Naive thymus-derived CD4-positive, alpha-beta T cell (primary cell): Measurements from ENCODE around the gene EVL. TPM values are rescaled to one million over a fixed set of nuclear protein-coding genes. Genes with fewer than 3 reads are reported as not detected.

Experiments used
- ATAC-seq: fragments of 150-1000 bp; cut with Tn5 transposase; 2 replicates; pipeline ENCODE4 v1.10.0; 2021; ENCODE audit warnings: mild to moderate bottlenecking, moderate library complexity
- CTCF ChIA-PET: fragments of 350-600 bp; sonication (Branson Sonifier 250); formaldehyde crosslinking; loops from one replicate; lab custom pipeline; 2021; ENCODE audit warnings: antibody characterized with exemption; lab: Charles Lee
- POLR2A ChIA-PET: fragments of 350-600 bp; sonication (Branson Sonifier 250); formaldehyde crosslinking; loops from one replicate; lab custom pipeline; 2021; ENCODE audit warnings: antibody characterized with exemption, inconsistent platforms; lab: Charles Lee
- DNase-seq, 9 donors: peaks; one replicate each; pipeline versions ENCODE4 v3.0.0 to v3.0.0-alpha.2; 2020 to 2022; ENCODE audit warnings: mixed read lengths in 1 of 9
- H3K27ac ChIP-seq: one replicate; pipeline ENCODE4 v1.7.0; 2013; ENCODE audit warnings: mild to moderate bottlenecking, low read depth, low read length, moderate library complexity
- H3K27me3 ChIP-seq, 2 donors: one replicate each; pipeline ENCODE4 v1.7.0; 2013; ENCODE audit warnings: low read length in 2 of 2, mild to moderate bottlenecking in 2 of 2, moderate library complexity in 2 of 2; ENCODE audit not compliant: control insufficient read depth in 2 of 2, insufficient read depth in 2 of 2
- H3K36me3 ChIP-seq, 3 experiments: 1 replicate in 2 of 3; 2 replicates in 1 of 3; pipeline ENCODE4 v1.7.0; 2013; ENCODE audit warnings: low read length in 3 of 3, mild to moderate bottlenecking in 3 of 3, moderate library complexity in 1 of 3; ENCODE audit not compliant: insufficient read depth in 3 of 3, control insufficient read depth in 2 of 3
- H3K4me1 ChIP-seq, 2 donors: one replicate each; pipeline ENCODE4 v1.7.0; 2013; ENCODE audit warnings: low read length in 2 of 2, mild to moderate bottlenecking in 2 of 2, moderate library complexity in 1 of 2; ENCODE audit not compliant: control insufficient read depth in 2 of 2, insufficient read depth in 2 of 2
- H3K4me3 ChIP-seq: 2 replicates; pipeline ENCODE4 v1.7.0; 2013; ENCODE audit warnings: mild to moderate bottlenecking, low read length
- H3K9me3 ChIP-seq, 3 experiments: 1 replicate in 2 of 3; 2 replicates in 1 of 3; pipeline ENCODE4 v1.7.0; 2013; ENCODE audit warnings: low read length in 3 of 3; ENCODE audit not compliant: control insufficient read depth in 2 of 3
- H3K27ac Mint-ChIP-seq, 9 donors: one replicate each; pipeline ENCODE4 v1.8.0; 2020 to 2022; ENCODE audit warnings: mixed read lengths in 9 of 9, mild to moderate bottlenecking in 8 of 9, moderate library complexity in 5 of 9, inconsistent platforms in 2 of 9
- H3K27me3 Mint-ChIP-seq, 5 donors: one replicate each; pipeline ENCODE4 v1.8.0; 2021 to 2022; ENCODE audit warnings: mixed read lengths in 5 of 5, mild to moderate bottlenecking in 1 of 5
- H3K36me3 Mint-ChIP-seq, 5 donors: one replicate each; pipeline ENCODE4 v1.8.0; 2020 to 2022; ENCODE audit warnings: mixed read lengths in 5 of 5, mild to moderate bottlenecking in 3 of 5, inconsistent platforms in 1 of 5
- H3K4me1 Mint-ChIP-seq, 7 donors: one replicate each; pipeline ENCODE4 v1.8.0; 2020 to 2022; ENCODE audit warnings: mixed read lengths in 7 of 7, mild to moderate bottlenecking in 3 of 7, inconsistent platforms in 1 of 7
- H3K4me3 Mint-ChIP-seq, 10 donors: one replicate each; pipeline ENCODE4 v1.8.0; 2020 to 2022; ENCODE audit warnings: mild to moderate bottlenecking in 10 of 10, mixed read lengths in 10 of 10, moderate library complexity in 6 of 10, inconsistent platforms in 2 of 10
- H3K9me3 Mint-ChIP-seq, 11 donors: one replicate each; pipeline ENCODE4 v1.8.0; 2020 to 2022; ENCODE audit warnings: mixed read lengths in 11 of 11, mild to moderate bottlenecking in 4 of 11, inconsistent platforms in 1 of 11, moderate library complexity in 1 of 11
- intact Hi-C, 2 donors: fragments of 100-400 bp; cut with micrococcal nuclease; formaldehyde crosslinking; loops; one replicate each; pipeline ENCODE4 v1.15.1; 2023
- polyA plus RNA-seq, 2 donors: library from polyadenylated mRNA; unstranded; fragments of 300-500 nt; fragmentation: Illumina TruSeq; gene quantifications; one replicate each; pipeline ENCODE4 v1.2.3, GENCODE V29; 2021
- total RNA-seq, 6 experiments: library from RNA in 5 of 6; stranded (reverse) in 5 of 6; gene quantifications; 1 replicate in 5 of 6; 2 replicates in 1 of 6; pipeline ENCODE4 v1.2.3 and lab custom pipeline; 2021 to 2026

Gene EVL
- total and polyA plus RNA-seq, 7 experiments from 2014 or later: 163 to 1,469 (median 936) TPM

DNA sequence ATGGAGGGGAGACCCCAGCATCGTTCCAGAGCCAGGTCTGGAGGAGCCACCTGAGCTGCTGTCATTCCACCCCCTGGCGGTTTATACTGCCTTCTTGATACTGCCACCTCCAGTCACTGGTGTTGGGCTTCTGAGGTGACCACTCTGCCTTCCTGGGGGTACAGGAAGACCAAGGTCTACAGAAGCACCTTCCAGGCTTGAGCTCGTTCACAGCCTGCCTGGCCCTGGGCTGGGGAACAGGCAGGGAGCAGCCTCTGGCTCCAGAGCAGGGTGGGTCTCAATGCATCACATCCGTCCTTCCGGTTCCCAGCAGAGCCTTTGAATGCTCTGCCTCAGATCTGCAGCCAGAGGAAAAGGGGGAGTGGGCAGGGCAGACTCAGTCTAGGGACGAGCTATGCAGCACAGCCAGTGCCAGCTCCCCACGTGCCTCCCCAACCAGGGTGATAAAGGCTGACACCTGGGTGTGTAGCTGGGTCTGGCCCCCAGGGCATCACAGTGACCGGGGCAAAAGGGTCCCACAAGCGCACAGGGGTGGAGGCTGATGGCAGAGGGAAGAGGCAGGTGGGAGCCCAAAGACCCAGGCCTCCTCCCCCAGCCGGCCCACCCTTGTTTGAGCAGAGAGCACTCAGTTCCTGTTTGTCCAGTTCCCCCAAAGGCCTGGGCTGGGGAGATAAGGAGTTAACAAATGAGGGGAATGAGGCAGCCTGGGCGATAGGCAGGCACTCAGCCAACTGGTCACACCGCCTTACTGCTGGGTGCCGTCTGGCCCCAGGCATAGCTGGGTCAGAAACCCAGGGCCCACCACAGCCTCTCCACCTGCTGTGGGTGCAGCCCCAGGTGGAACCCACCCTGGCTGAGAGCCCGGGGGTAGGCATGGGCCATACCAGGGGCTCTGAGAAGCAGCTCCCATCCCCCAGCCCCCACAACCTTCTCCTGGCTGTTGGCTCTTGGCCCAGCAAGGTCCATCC, 77.1 kb downstream of the EVL start:
- DNase-seq (no peak), ATAC-seq (no peak)
- Mint-ChIP-seq H3K27me3 (no peaks in the 10 kb centered on the region), H3K36me3 (peaks cover 0 to 28% (median 12%) of the 10 kb centered on the region in 5 donors), H3K9me3 (peaks cover 0 to 5% (median 0%) of the 10 kb centered on the region in 11 donors), H3K4me3 (peak overlapping the region in 2 of 10 donors; percentile 11 to 34), H3K27ac (peak overlapping the region in 7 of 9 donors; percentile 14 to 77 (median 56)), H3K4me1 (peaks cover 4 to 28% (median 16%) of the 10 kb centered on the region in 7 donors)
- POLR2A ChIA-PET: interaction anchor here (0.6 to 1.1 kb wide), 4 partner anchors 11 to 48 kb away, joined by 3 to 4 read pairs (median 3); no protein-coding TSS in a partner anchor
- H3K4me1 ChIP-seq: peaks cover 0 to 5% of the 10 kb centered on the region in 2 donors
- H3K9me3 ChIP-seq: no peaks in the 10 kb centered on the region
- CTCF ChIA-PET: interaction anchor here (0.8 to 1.5 kb wide), 3 partner anchors 9 to 63 kb away, joined by 3 to 4 read pairs (median 3); no protein-coding TSS in a partner anchor
- no peak overlapping the region for H3K4me3 ChIP-seq
- intact Hi-C loops: no loop called here
- H3K36me3 ChIP-seq: peaks cover 17 to 75% (median 17%) of the 10 kb centered on the region in 3 experiments
- H3K27ac ChIP-seq: peak overlapping the region; percentile 7
- no peaks in the 10 kb centered on the region for H3K27me3 ChIP-seq

DNA sequence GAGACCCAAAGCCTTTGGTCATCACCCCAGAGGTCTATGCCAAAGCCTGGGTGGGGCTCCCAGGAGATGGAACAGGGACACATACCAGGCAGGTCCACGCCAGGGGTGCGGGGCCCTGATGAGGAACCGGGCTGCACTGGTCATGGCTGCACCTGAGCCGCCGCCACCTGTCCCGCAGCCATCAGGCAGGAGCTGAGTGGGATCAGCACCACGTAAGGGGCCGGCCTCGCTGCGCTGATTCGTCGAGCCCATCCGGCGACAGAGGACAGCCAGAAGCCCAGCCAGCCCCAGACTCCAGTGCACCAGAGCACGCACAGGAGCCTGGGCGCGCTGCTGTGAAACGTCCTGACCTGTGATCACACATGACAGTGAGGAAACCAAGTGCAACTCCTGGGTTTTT, 78.3 kb downstream of the EVL start:
- no peak overlapping the region for H3K4me3 Mint-ChIP-seq
- H3K27me3 ChIP-seq: no peaks in the 10 kb centered on the region
- intact Hi-C loops: no loop called here
- CTCF ChIA-PET: no interaction called here
- no peaks in the 10 kb centered on the region for H3K9me3 ChIP-seq
- peaks cover 0 to 8% (median 0%) of the 10 kb centered on the region in 11 donors for H3K9me3 Mint-ChIP-seq
- H3K27me3 Mint-ChIP-seq: no peaks in the 10 kb centered on the region
- peaks cover 0 to 19% (median 9%) of the 10 kb centered on the region in 5 donors for H3K36me3 Mint-ChIP-seq
- peaks cover 11 to 36% (median 23%) of the 10 kb centered on the region in 7 donors for H3K4me1 Mint-ChIP-seq
- DNase-seq (no peak), ATAC-seq (no peak)
- H3K27ac Mint-ChIP-seq: peak overlapping the region in 3 of 9 donors; percentile 38 to 72 (median 48)
- no peak overlapping the region for H3K27ac ChIP-seq
- H3K36me3 ChIP-seq: peaks cover 6 to 63% (median 8%) of the 10 kb centered on the region in 3 experiments
- H3K4me3 ChIP-seq: no peak overlapping the region
- POLR2A ChIA-PET: interaction anchor here (1.2 kb wide), 1 partner anchor 59 kb away, joined by 3 read pairs; no protein-coding TSS in a partner anchor
- H3K4me1 ChIP-seq: peaks cover 0 to 13% of the 10 kb centered on the region in 2 donors

DNA sequence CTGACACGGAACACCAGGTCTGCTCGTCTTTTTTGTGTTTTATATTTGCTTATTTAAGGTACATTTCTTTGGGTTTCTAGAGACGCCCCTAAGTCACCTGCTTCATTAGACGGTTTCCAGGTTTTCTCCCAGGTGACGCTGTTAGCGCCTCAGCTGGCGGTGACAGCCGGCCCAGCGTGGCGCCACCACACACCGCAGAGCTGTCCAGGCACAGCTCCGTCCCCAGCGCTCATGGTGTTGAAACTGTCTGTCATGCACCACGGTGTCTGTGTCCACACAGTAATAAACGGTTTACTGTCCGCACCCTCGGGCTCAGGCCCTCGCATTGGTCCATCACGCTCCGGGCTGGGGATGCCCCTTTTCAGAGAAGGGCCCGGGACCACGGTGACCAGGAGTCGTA, 78.7 kb downstream of the EVL start:
- no peak for ATAC-seq
- H3K27ac Mint-ChIP-seq: peak overlapping the region in 4 of 9 donors; percentile 29 to 48 (median 36)
- CTCF ChIA-PET: no interaction called here
- DNase-seq: no peak
- H3K4me1 Mint-ChIP-seq: peaks cover 12 to 36% (median 25%) of the 10 kb centered on the region in 7 donors
- H3K4me3 Mint-ChIP-seq: peak overlapping the region in 2 of 10 donors; percentile 9 to 25
- peaks cover 0 to 17% (median 8%) of the 10 kb centered on the region in 5 donors for H3K36me3 Mint-ChIP-seq
- peaks cover 2 to 59% (median 8%) of the 10 kb centered on the region in 3 experiments for H3K36me3 ChIP-seq
- intact Hi-C loops: no loop called here
- peaks cover 0 to 13% of the 10 kb centered on the region in 2 donors for H3K4me1 ChIP-seq
- H3K27ac ChIP-seq: no peak overlapping the region
- no peaks in the 10 kb centered on the region for H3K9me3 ChIP-seq
- no peaks in the 10 kb centered on the region for H3K27me3 ChIP-seq
- no peaks in the 10 kb centered on the region for H3K27me3 Mint-ChIP-seq
- H3K4me3 ChIP-seq: no peak overlapping the region
- peaks cover 0 to 12% (median 0%) of the 10 kb centered on the region in 11 donors for H3K9me3 Mint-ChIP-seq
- POLR2A ChIA-PET: interaction anchor here (1.2 kb wide), 1 partner anchor 59 kb away, joined by 3 read pairs; no protein-coding TSS in a partner anchor

DNA sequence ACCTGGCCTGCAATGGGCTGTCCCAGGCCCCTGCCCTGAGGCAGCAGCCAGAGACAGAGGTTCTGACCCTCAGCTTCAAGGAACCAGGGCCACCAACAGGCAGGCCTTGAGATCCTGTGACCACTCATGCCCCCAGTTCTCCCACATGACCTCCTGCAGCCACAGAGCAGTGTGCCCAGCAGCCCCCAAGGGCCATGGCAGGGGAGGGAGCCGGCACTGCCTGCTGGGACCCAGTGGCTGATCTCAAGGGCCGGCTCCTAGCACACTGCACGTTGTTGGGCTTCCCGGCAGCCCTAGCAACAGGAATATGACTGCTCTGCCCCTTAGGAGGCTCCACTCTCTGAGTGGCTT, 79.4 kb downstream of the EVL start:
- Histone ChIP-seq H3K9me3 (no peaks in the 10 kb centered on the region), H3K27ac (no peak overlapping the region), H3K4me3 (no peak overlapping the region), H3K27me3 (no peaks in the 10 kb centered on the region), H3K36me3 (peaks cover 0 to 52% (median 8%) of the 10 kb centered on the region in 3 experiments), H3K4me1 (peaks cover 0 to 13% of the 10 kb centered on the region in 2 donors)
- ChIA-PET POLR2A (no interaction called here), CTCF (no interaction called here)
- Mint-ChIP-seq H3K36me3 (peaks cover 0 to 16% (median 2%) of the 10 kb centered on the region in 5 donors), H3K4me3 (peak overlapping the region in 1 of 10 donors; percentile 13), H3K27me3 (no peaks in the 10 kb centered on the region), H3K9me3 (peaks cover 0 to 14% (median 0%) of the 10 kb centered on the region in 11 donors), H3K27ac (peak overlapping the region in 5 of 9 donors; percentile 3 to 83 (median 18)), H3K4me1 (peaks cover 12 to 30% (median 22%) of the 10 kb centered on the region in 7 donors)
- no peak for ATAC-seq
- intact Hi-C loops: no loop called here
- no peak for DNase-seq

DNA sequence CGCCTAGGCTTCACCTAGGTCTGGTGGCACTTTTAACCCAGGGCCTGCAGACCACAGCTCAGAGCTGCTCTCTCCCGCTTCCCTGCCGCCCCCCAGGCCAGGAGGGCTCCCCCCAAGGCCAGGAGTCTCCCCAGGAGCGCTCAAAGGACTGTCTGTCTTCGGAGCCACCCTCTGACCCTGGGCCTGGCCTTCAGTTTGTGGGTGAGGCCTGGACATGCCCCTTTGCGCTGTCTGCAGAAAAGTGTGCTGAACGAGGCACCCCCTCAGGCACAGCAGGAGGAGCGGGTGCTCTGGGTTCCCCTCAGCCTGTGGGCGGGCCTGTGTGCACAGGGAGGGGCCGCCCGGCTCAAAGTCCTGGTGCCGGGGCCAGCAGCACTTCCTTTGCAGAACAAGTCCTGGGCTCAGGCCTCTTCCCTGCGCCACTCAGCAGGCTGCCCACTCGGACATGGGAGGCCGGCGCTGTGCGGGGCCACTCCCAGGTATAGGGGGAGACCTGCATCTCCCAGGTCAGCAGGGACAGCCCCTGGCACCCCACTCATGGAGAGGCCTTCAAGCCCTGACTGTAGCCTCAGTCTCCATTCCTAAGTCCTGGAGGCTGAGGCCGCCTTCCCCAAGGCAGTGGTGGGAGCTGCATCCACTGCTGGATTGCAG, 79.9 kb downstream of the EVL start:
- Mint-ChIP-seq H3K4me1 (peaks cover 12 to 28% (median 22%) of the 10 kb centered on the region in 7 donors), H3K36me3 (peaks cover 0 to 13% (median 0%) of the 10 kb centered on the region in 5 donors), H3K27ac (peak overlapping the region in 8 of 9 donors; percentile 3 to 94 (median 84)), H3K4me3 (peak overlapping the region in 1 of 10 donors; percentile 9), H3K9me3 (peaks cover 0 to 14% (median 0%) of the 10 kb centered on the region in 11 donors), H3K27me3 (no peaks in the 10 kb centered on the region)
- Histone ChIP-seq H3K9me3 (no peaks in the 10 kb centered on the region), H3K4me3 (no peak overlapping the region), H3K36me3 (peaks cover 0 to 47% (median 8%) of the 10 kb centered on the region in 3 experiments), H3K27me3 (no peaks in the 10 kb centered on the region), H3K27ac (no peak overlapping the region), H3K4me1 (peaks cover 0 to 13% of the 10 kb centered on the region in 2 donors)
- intact Hi-C loops: loop anchor here in 1 of 2 donors (5.0 kb wide), 1 partner anchor 73 kb away; no protein-coding TSS in a partner anchor
- POLR2A ChIA-PET: no interaction called here
- CTCF ChIA-PET: no interaction called here
- peak in 2 of 9 donors; percentile 32 to 42 for DNase-seq
- no peak for ATAC-seq
